Measurements from ENCODE around the gene COL15A1. TPM values are rescaled to one million over a fixed set of nuclear protein-coding genes. Genes with fewer than 3 reads are reported as not detected.

COL15A1 gene
- total RNA-seq, 1 experiment from 2014 or later: 0.10 TPM

DNA sequence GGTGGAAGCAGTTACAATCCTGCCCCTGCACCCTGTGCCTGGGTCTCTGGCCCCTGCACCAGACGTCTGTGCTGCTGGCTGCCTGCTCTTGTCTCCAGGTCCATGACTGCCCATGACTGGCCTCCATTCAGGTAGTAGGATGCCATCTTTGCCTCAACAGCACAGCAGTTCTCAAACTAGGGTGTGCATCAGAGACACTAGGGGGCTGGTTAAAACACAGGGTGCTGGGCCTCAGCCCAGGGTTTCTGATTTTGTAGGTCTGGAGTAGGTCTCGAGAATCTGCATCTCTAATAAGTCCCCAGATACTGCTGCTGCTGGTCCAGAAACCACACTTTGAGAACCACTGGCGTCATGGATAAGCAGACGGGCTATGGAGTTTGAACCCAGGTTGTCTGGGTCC is 24.0 kb downstream of the COL15A1 start:
- no peaks in the 10 kb centered on the region for H3K27me3 ChIP-seq (ENCODE audit: control insufficient read depth, insufficient read depth, low read length)
- H3K4me3 ChIP-seq (ENCODE audit: low read depth in 2 of 2, low read length in 2 of 2): no peak overlapping the region
- DNase-seq (ENCODE audit: low read depth, low spot score): no peak
- BruUV-seq (replicated peaks): no TSS peak
- H3K4me1 ChIP-seq (ENCODE audit: control insufficient read depth, insufficient read depth, low read length): no peaks in the 10 kb centered on the region
- intact Hi-C loops (cut with micrococcal nuclease; ENCODE audit: unreplicated experiment) (no loop called here), in situ Hi-C loops (cut with HindIII; ENCODE audit: low pct_unique_long_range_greater_than_20kb, low sequenced_read_pairs) (no loop called here)
- H3K36me3 ChIP-seq (ENCODE audit: control insufficient read depth, insufficient read depth, low read length): no peaks in the 10 kb centered on the region
- no peak for ATAC-seq
- POLR2A ChIA-PET: no interaction called here
- no peak overlapping the region for H3K27ac ChIP-seq (ENCODE audit: low read length)
- CTCF ChIA-PET: no interaction called here
- TF ChIP-seq, protein P1, sequence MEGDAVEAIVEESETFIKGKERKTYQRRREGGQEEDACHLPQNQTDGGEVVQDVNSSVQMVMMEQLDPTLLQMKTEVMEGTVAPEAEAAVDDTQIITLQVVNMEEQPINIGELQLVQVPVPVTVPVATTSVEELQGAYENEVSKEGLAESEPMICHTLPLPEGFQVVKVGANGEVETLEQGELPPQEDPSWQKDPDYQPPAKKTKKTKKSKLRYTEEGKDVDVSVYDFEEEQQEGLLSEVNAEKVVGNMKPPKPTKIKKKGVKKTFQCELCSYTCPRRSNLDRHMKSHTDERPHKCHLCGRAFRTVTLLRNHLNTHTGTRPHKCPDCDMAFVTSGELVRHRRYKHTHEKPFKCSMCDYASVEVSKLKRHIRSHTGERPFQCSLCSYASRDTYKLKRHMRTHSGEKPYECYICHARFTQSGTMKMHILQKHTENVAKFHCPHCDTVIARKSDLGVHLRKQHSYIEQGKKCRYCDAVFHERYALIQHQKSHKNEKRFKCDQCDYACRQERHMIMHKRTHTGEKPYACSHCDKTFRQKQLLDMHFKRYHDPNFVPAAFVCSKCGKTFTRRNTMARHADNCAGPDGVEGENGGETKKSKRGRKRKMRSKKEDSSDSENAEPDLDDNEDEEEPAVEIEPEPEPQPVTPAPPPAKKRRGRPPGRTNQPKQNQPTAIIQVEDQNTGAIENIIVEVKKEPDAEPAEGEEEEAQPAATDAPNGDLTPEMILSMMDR (IDR thresholded peaks at IDR 0.05): no peak
- TF ChIP-seq, protein P2, sequence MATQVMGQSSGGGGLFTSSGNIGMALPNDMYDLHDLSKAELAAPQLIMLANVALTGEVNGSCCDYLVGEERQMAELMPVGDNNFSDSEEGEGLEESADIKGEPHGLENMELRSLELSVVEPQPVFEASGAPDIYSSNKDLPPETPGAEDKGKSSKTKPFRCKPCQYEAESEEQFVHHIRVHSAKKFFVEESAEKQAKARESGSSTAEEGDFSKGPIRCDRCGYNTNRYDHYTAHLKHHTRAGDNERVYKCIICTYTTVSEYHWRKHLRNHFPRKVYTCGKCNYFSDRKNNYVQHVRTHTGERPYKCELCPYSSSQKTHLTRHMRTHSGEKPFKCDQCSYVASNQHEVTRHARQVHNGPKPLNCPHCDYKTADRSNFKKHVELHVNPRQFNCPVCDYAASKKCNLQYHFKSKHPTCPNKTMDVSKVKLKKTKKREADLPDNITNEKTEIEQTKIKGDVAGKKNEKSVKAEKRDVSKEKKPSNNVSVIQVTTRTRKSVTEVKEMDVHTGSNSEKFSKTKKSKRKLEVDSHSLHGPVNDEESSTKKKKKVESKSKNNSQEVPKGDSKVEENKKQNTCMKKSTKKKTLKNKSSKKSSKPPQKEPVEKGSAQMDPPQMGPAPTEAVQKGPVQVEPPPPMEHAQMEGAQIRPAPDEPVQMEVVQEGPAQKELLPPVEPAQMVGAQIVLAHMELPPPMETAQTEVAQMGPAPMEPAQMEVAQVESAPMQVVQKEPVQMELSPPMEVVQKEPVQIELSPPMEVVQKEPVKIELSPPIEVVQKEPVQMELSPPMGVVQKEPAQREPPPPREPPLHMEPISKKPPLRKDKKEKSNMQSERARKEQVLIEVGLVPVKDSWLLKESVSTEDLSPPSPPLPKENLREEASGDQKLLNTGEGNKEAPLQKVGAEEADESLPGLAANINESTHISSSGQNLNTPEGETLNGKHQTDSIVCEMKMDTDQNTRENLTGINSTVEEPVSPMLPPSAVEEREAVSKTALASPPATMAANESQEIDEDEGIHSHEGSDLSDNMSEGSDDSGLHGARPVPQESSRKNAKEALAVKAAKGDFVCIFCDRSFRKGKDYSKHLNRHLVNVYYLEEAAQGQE (IDR thresholded peaks at IDR 0.05; ENCODE audit: insufficient read depth in 1 of 2, low read depth in 2 of 2, low read length in 1 of 2): no peak
- no peak for TF ChIP-seq SIN3A (IDR thresholded peaks at IDR 0.05; ENCODE audit: borderline replicate concordance, insufficient read depth, low read depth, low read length)
- TF ChIP-seq TCF7L2 (IDR thresholded peaks at IDR 0.05; ENCODE audit: low read depth, low read length): no peak
- no peak for TF ChIP-seq POLR2AphosphoS5 (IDR thresholded peaks at IDR 0.05; ENCODE audit: low read depth, low read length)
- H3K9me3 ChIP-seq (ENCODE audit: control insufficient read depth, insufficient read depth, low read depth, low read length): no peaks in the 10 kb centered on the region

GRCh38 chr9:98968601-98969337 is 25.1 kb downstream of the COL15A1 start:
- no peak for ATAC-seq
- no TSS peak for BruUV-seq (replicated peaks)

More at GRCh38 chr9:98968601-98969337, 25.1 kb downstream of the COL15A1 start:
- in situ Hi-C loops (cut with HindIII; ENCODE audit: low pct_unique_long_range_greater_than_20kb, low sequenced_read_pairs): no loop called here
- no peak overlapping the region for H3K4me3 ChIP-seq (ENCODE audit: low read depth in 2 of 2, low read length in 2 of 2)
- no peaks in the 10 kb centered on the region for H3K36me3 ChIP-seq (ENCODE audit: control insufficient read depth, insufficient read depth, low read length)
- no peaks in the 10 kb centered on the region for H3K4me1 ChIP-seq (ENCODE audit: control insufficient read depth, insufficient read depth, low read length)
- DNase-seq (ENCODE audit: low read depth, low spot score): no peak
- H3K9me3 ChIP-seq (ENCODE audit: control insufficient read depth, insufficient read depth, low read depth, low read length): no peaks in the 10 kb centered on the region
- intact Hi-C loops (cut with micrococcal nuclease; ENCODE audit: unreplicated experiment): no loop called here
- no peak overlapping the region for H3K27ac ChIP-seq (ENCODE audit: low read length)
- CTCF ChIA-PET: no interaction called here
- POLR2A ChIA-PET: interaction anchor here (0.5 to 0.7 kb wide), 2 partner anchors 55 to 197 kb away, joined by 5 to 6 read pairs; no protein-coding TSS in a partner anchor
- TF ChIP-seq, protein P2 (IDR thresholded peaks at IDR 0.05; ENCODE audit: insufficient read depth in 1 of 2, low read depth in 2 of 2, low read length in 1 of 2): no peak
- no peak for TF ChIP-seq TCF7L2 (IDR thresholded peaks at IDR 0.05; ENCODE audit: low read depth, low read length)
- no peak for TF ChIP-seq POLR2AphosphoS5 (IDR thresholded peaks at IDR 0.05; ENCODE audit: low read depth, low read length)
- TF ChIP-seq SIN3A (IDR thresholded peaks at IDR 0.05; ENCODE audit: borderline replicate concordance, insufficient read depth, low read depth, low read length): no peak
- TF ChIP-seq, protein P1 (IDR thresholded peaks at IDR 0.05): no peak
- no peaks in the 10 kb centered on the region for H3K27me3 ChIP-seq (ENCODE audit: control insufficient read depth, insufficient read depth, low read length)

All from Panc1 (cell line).